ENCODE measurements around the gene ACOT7. TPM values are rescaled to one million over a fixed set of nuclear protein-coding genes. Genes with fewer than 3 reads are reported as not detected.

The ACOT7 gene
- total RNA-seq, 1 experiment from 2014 or later: 70.2 TPM

- no peaks in the 10 kb centered on the region for H4K20me1 ChIP-seq (ENCODE audit: insufficient read depth)
- H3K4me3 ChIP-seq: no peak overlapping the region
- H3K27me3 ChIP-seq (ENCODE audit: insufficient read depth, low read depth): peaks cover 8% of the 10 kb centered on the region; the same call in 1 of the 2 replicates
- DNase-seq: no peak
- H2AFZ ChIP-seq: no peak overlapping the region
- H3K27ac ChIP-seq: no peak overlapping the region
- H3K36me3 ChIP-seq (ENCODE audit: low read depth): no peaks in the 10 kb centered on the region
- H3K79me2 ChIP-seq (ENCODE audit: low read depth): no peaks in the 10 kb centered on the region
- intact Hi-C loops (cut with micrococcal nuclease; ENCODE audit: unreplicated experiment): loop anchor here (2.0 to 5.0 kb wide), 2 partner anchors 14 to 74 kb away; no protein-coding TSS in a partner anchor
- TF ChIP-seq, protein P1, sequence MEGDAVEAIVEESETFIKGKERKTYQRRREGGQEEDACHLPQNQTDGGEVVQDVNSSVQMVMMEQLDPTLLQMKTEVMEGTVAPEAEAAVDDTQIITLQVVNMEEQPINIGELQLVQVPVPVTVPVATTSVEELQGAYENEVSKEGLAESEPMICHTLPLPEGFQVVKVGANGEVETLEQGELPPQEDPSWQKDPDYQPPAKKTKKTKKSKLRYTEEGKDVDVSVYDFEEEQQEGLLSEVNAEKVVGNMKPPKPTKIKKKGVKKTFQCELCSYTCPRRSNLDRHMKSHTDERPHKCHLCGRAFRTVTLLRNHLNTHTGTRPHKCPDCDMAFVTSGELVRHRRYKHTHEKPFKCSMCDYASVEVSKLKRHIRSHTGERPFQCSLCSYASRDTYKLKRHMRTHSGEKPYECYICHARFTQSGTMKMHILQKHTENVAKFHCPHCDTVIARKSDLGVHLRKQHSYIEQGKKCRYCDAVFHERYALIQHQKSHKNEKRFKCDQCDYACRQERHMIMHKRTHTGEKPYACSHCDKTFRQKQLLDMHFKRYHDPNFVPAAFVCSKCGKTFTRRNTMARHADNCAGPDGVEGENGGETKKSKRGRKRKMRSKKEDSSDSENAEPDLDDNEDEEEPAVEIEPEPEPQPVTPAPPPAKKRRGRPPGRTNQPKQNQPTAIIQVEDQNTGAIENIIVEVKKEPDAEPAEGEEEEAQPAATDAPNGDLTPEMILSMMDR (conservative IDR thresholded peaks at IDR 0.05): no peak
- TF ChIP-seq EZH2 (IDR thresholded peaks at IDR 0.05; ENCODE audit: low read depth): no peak
- peaks cover 32% of the 10 kb centered on the region for H3K4me1 ChIP-seq (replicated peaks; ENCODE audit: insufficient read depth)
- H3F3A ChIP-seq (ENCODE audit: insufficient read depth, low read depth): no peaks in the 10 kb centered on the region; the same call in 1 of the 2 replicates
- CTCF ChIA-PET: interaction anchor here (0.5 to 0.6 kb wide), 2 partner anchors 11 to 33 kb away, joined by 3 to 13 read pairs; partner anchors contain the start of gene ACOT7
- no peaks in the 10 kb centered on the region for H3K9me2 ChIP-seq (ENCODE audit: insufficient read depth)
- no peaks in the 10 kb centered on the region for H3K9me3 ChIP-seq (ENCODE audit: insufficient read depth, low read depth)
- no peak overlapping the region for H3K4me2 ChIP-seq
- POLR2A ChIA-PET (ENCODE audit: unreplicated experiment): no interaction called here
- BruUV-seq (replicated peaks): TSS peak; percentile 20
Observed at GRCh38 chr1:6426277-6426971, 32.9 kb upstream of the ACOT7 start.

DNA sequence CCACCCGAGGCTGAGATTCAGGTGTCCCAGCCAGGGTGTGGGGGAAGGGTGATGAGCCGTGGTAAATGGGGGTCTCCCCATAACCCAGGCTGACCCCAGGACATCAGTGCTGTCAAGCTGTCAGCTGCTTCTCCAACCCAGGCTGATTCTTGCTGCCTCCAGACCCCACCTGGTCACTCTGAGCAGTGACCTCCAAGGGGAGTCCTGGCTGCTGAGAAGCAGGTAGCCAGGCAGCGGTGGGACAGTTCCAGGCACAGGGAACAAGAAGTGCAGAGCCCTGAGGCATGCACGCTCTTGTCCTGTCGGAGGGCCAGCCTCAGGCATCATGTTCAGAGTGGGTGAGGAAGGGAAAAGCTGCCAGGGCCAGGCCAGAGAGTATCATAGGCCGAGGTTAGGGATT lies 32.1 kb upstream of the ACOT7 start:
- no peak for TF ChIP-seq EZH2 (IDR thresholded peaks at IDR 0.05; ENCODE audit: low read depth)
- TF ChIP-seq, protein P1 (conservative IDR thresholded peaks at IDR 0.05): no peak
- H3K27ac ChIP-seq: no peak overlapping the region
- H3K79me2 ChIP-seq (ENCODE audit: low read depth): no peaks in the 10 kb centered on the region
- H3F3A ChIP-seq (ENCODE audit: insufficient read depth, low read depth): no peaks in the 10 kb centered on the region; the same call in 1 of the 2 replicates
- no peak for DNase-seq
- H3K9me3 ChIP-seq (ENCODE audit: insufficient read depth, low read depth): no peaks in the 10 kb centered on the region
- POLR2A ChIA-PET (ENCODE audit: unreplicated experiment): no interaction called here
- H3K4me2 ChIP-seq: no peak overlapping the region
- H3K36me3 ChIP-seq (ENCODE audit: low read depth): no peaks in the 10 kb centered on the region
- CTCF ChIA-PET: interaction anchor here (0.5 to 1.3 kb wide), 4 partner anchors 11 to 108 kb away, joined by 3 to 13 read pairs (median 4); partner anchors contain the start of gene ACOT7
- H4K20me1 ChIP-seq (ENCODE audit: insufficient read depth): no peaks in the 10 kb centered on the region
- H3K4me1 ChIP-seq (replicated peaks; ENCODE audit: insufficient read depth): peaks cover 28% of the 10 kb centered on the region
- peaks cover 8% of the 10 kb centered on the region; the same call in 1 of the 2 replicates for H3K27me3 ChIP-seq (ENCODE audit: insufficient read depth, low read depth)
- no peak overlapping the region for H2AFZ ChIP-seq
- no peaks in the 10 kb centered on the region for H3K9me2 ChIP-seq (ENCODE audit: insufficient read depth)
- no peak overlapping the region for H3K4me3 ChIP-seq
- BruUV-seq (replicated peaks): no TSS peak
- intact Hi-C loops (cut with micrococcal nuclease; ENCODE audit: unreplicated experiment): loop anchor here (2.0 to 5.0 kb wide), 2 partner anchors 13 to 73 kb away; no protein-coding TSS in a partner anchor

DNA sequence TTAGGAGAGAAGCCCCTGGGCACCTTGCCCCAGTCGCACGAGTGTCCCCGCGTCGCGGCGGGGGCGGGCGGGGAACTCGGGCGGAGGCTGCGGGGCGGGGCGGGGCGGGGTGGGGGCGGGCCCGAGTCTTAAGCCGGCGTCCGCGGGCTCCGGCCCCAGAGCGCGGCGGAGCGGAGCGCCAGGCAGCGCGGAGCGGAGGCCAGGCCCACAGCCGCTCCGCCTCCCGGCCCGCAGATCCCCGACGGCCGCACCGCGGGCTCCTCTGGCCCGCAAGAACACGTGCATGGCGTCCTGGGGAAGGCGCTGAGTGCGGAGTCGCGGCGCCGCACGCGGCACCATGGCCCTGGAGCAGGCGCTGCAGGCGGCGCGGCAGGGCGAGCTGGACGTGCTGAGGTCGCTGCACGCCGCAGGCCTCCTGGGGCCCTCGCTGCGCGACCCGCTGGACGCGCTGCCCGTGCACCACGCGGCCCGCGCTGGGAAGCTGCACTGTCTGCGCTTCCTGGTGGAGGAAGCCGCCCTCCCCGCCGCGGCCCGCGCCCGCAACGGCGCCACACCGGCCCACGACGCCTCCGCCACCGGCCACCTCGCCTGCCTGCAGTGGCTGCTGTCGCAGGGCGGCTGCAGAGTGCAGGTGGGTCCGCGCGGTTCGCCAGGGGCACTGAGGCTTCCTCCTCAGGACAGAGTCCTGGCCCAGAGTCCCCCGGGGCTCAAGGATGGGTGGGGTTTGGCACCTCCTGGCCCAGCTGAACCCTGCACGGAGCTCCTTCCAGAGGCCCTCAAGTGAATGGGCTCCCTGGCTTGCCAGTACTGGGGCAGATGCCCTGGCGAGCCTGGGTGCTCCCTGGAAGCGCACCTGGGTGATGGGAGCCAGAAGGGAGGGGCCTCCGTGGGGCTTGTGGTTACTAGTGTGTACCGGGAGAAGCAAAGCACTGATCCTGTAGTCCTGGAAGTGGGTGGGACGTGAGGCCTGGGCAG lies 31.3 kb upstream of the ACOT7 start, which contains the start of gene ESPN:
TSS of gene ESPN (plus strand) at position 158 of the 975 bp plus-strand sequence. CDS start at position 338, 180 bp downstream.
- H2AFZ ChIP-seq: no peak within 1 kb of the TSS

More for the DNA sequence above, 31.3 kb upstream of the ACOT7 start, which contains the start of gene ESPN:
- Histone ChIP-seq H3K9me3 (ENCODE audit: insufficient read depth, low read depth) (no peaks in the 10 kb centered on the region), H3K79me2 (ENCODE audit: low read depth) (no peaks in the 10 kb centered on the region), H3K27me3 (ENCODE audit: insufficient read depth, low read depth) (peaks cover 8% of the 10 kb centered on the region; the same call in 1 of the 2 replicates), H3K4me3 (no peak within 1 kb of the TSS), H3K4me1 (replicated peaks; ENCODE audit: insufficient read depth) (peaks cover 22% of the 10 kb centered on the region), H3K9me2 (ENCODE audit: insufficient read depth) (no peaks in the 10 kb centered on the region), H3K4me2 (peak within 1 kb of the TSS; percentile 42; the same call in 1 of the 2 replicates), H4K20me1 (ENCODE audit: insufficient read depth) (no peaks in the 10 kb centered on the region), H3K36me3 (ENCODE audit: low read depth) (no peaks in the 10 kb centered on the region), H3F3A (ENCODE audit: insufficient read depth, low read depth) (no peaks in the 10 kb centered on the region; the same call in 1 of the 2 replicates), H3K27ac (no peak within 1 kb of the TSS)
- POLR2A ChIA-PET (ENCODE audit: unreplicated experiment): no interaction called here
- intact Hi-C loops (cut with micrococcal nuclease; ENCODE audit: unreplicated experiment): loop anchor here (5.0 kb wide), 1 partner anchor 73 kb away; no protein-coding TSS in a partner anchor
- DNase-seq: no peak
- no peak for TF ChIP-seq EZH2 (IDR thresholded peaks at IDR 0.05; ENCODE audit: low read depth)
- TF ChIP-seq, protein P1 (conservative IDR thresholded peaks at IDR 0.05): no peak
- BruUV-seq (replicated peaks): no TSS peak
- CTCF ChIA-PET: interaction anchor here (0.6 to 1.3 kb wide), 3 partner anchors 8 to 108 kb away, joined by 3 to 10 read pairs (median 4); no protein-coding TSS in a partner anchor
